Fibroblast of the conjunctiva (primary cell): Measurements from ENCODE around the gene NAA15.
"Not testable (repeated sequence)": the region's sequence is repeated elsewhere in the genome, so short reads cannot be mapped to it uniquely, and the experiment has no call there.

Source experiments
- DNase-seq: peaks from one replicate; pipeline ENCODE4 v3.0.0-alpha.2; 2010; ENCODE audit warnings: low read depth

The NAA15 gene

DNA sequence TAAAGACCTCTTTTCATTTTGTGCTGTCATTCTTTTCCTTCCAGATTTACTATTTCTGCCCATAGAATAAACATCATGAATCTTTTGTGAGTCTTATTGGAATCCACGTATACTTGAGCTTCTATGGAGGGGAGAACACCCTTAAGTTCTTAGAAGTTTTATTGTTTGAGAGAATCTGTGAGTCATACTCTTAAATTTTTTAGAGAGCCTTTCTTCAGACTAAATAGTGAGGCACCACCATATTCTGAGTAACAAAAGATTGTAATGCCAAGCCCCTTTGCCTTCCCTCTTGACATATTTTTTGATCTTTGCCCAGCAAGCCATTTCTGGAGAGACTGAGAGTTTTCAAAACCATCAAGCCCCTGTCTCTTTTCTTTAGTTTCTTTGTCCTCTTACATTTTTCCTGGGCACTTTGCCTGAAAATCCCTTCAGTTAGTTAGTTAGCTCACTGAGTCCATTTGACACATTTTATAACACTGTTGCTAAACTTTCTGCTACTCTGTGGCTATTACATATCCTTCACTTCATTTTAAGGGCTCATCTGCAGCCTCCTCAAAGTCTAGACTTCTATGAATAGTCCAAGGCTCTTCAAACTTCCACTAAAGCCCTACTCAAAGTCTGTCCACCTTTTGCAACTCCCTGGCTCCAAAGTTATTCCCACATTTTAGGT, 66.3 kb downstream of the NAA15 start:
- DNase-seq: no peak

DNA sequence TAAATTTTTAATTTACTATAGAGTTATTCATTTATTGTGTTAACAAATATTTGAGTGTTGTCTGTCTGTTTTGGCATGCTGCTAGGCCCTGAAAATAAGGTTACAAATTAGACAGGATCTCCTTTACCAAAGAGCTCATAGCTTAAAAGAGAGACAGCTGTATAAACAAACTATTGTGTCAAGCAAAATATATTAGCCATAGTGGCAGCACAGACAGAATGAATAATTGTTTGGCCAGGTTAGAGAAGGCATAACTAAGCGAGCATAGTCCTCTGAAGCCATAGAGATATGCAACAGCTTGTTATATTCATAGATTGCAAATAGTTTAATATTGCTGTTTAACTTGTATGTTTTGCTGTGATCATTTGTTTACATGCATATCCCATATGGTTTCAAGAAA, 67.7 kb downstream of the NAA15 start:
- peak; percentile 6 for DNase-seq

DNA sequence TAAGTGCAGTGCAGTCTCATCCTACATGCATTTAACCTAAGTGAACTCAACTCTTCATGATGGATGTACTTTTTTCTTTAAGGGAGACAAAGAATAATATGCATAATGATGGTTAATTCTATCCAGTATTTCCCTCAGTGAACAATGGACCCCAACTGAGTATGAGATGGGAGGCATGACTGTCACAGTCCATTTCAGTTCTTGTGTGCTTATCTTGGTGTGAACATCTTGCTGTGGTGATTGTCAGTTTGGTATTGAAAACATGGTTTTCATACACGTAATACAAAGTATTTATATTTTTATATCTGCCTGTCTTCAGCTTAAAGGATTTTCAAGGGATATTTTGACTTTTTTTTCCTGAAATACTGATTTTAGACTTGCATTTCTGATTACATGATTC, 72.9 kb downstream of the NAA15 start:
- no peak for DNase-seq

DNA sequence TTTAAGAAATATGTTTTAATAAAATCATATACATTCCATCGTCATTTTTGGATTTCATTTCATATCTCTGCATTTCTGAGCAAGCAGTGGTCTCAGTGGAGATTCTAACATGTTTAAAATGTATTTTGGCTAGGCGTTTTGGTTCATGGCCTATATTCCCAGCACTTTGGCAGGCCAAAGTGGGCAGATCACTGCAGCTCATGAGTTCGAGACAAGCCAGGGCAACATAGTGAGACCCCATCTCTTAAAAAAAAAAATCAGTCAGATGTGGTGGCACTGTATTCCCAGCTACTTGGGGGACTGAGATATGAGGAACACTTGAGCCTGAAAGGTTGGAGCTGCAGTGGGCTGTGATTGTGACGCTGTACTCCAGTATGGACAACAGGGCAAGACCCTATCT, 85.1 kb downstream of the NAA15 start:
- DNase-seq: no peak

DNA sequence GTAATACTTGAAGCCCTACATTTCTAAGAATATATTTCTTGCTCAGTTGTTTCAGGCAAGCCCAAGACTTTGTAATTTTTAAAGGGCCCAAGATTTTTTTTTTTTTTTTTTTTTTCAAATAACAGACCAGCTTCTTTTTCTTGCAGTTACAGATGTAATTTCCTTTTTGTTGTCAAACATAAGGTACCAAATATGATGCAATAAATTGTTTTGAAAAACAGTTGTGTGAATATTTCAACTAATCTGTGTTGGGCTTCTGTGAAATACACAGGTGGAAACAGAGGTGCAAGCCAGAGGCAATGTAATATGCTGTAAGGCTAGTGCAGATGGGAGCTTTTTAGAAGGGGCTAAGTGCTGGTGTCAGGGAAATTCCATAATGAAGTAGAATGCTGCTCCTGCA, 87.8 kb downstream of the NAA15 start:
- no peak for DNase-seq

DNA sequence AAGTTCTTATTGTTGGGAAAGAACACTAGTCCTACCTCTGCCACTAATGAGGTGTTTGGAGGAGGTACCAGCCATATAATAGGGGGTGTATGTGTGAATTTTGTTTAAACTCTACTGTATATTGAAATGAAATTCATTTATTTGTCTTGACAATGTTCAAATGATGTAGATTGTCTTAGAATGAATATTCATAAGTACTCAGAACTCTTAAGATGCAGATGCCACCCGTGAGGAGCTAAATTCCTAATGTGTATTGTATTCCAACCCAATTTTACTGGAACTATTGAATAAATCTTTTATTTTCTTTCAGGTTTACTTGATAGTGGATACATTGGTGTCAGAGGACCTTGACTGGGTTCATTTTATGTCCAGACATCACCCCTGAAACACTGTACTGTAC, 88.7 kb downstream of the NAA15 start:
- DNase-seq: no peak

DNA sequence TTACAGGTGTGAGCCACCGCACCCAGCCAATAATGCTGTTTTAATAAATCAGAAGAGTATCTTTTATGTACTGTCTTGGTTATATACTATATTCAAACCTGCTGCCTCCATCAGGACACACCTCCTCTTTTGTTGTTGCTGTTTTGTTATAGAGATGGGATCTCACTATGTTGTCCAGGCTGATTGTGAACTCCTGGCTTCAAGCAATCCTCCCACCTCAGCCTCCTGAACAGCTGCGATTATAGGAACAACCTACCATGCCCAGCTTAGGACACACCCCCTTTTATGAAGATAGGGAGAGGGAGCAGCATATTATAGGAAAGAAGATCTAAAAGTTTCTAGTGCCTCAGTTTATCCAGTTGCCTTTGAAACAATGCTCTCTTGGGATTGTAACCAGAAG, 90.4 kb downstream of the NAA15 start:
- no peak for DNase-seq

DNA sequence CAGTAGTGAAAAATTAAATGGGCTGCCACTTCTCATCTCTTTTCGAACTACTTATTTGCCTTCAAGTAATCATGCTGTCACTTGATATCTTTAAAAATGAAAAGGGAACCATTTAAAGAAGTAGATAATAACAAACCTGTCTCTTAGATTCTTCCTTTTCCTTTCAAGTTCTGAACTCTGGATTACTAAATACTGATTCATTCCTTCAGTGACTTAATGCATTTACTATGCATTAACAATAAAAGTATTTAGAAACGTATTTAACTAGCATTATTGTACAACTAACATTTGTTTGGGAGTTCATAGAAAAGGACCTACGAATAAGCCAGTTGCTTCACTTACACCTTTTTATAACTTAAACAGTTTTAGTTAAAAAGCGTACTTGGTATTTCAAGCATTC, 91.5 kb downstream of the NAA15 start:
- no peak for DNase-seq

DNA sequence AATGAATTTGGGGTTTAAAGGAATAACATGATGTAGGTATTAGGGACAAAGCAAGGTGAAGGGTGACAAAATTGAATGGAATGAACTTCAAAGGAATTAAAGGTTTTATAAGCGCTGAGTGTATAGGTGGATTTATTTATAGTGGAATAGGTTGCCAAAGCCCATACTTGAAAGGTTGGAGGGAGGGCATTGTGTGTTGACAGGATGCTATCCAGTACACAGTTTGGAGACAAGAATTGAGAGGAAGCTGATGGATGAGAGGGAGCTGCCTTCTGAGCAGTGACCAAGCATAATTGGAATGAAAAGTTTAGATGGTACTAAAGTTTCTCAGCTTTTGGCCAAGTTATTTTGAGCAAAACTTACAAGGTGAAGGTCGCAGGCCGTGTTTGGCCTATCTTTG, 100.1 kb downstream of the NAA15 start:
- no peak for DNase-seq

DNA sequence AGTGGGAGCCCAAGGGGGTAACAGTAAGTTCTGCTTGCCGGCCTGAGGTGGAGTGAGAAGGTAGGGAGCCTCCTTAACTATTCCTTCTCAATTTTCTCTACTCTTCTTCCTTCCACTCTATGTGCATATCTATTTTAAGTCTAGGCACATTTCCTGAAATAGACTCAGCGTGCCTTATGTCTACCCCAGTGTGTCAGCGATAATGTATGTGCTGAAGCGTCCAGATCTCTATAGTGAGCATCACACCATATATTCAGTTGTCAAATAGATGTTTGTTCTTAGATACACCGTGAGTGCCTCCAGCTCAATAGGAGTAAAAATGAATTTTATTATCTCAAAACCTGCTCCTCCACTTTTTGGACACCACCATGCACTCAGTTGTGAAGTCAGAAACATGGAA, 101.1 kb downstream of the NAA15 start:
- no peak for DNase-seq

DNA sequence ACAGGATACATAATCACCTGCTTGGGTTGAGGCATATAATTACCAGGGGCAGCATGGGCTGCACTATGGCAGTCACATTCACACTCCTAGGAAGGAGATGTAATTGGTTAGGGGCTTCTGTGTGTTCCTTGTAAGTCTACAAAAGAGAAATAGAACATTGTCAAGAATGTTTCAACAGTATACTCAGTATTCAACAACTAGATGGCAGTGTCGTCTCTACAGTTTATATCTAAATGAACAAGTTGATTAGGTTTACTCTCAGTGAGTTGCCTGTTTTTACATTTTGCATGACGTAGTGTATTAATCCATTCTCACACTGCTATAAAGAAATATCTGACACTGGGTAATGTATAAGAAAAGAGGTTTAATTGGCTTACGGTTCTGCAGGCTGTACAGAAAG, 102.2 kb downstream of the NAA15 start:
- DNase-seq: no peak

DNA sequence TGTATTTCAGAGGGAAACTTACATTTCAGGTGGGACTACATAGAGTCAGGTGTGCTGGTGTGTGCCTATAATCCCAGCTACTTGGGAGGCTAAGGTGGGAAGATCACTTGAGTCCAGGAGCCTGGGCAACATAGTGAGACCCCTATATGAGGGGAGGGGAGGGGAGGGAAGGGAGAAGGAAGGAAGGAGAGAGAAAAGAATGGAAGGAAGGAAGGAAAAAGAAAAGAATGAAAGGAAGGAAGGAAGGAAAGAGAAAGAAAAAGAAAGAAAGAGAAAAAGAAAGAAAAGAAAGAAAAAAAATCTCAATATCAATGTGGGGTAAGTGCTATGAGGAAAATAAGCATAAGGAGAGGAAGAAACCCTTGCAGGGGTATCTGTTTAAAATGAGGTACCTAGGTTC, 109.0 kb downstream of the NAA15 start:
- no peak for DNase-seq

DNA sequence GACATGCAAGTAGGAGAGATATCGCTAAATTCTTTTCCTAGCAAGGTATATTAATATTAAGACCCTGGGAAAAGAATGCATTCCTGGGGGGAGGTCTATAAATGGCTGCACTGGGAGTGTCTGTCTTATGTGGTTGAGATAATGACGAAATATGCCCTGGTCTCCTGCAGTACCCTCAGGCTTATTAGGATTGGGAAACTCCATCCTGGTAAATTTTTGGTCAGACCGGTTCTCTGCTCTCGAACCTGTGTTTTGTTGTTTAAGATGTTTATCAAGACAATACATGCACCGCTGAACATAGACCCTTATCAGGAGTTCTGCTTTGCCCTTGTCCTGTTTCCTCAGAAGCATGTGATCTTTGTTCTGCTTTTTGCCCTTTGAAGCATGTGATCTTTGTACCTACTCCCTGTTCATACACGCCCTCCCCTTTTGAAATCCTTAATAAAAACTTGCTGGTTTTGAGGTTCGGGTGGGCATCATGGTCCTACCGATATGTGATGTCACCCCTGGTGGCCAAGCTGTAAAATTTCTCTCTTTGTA, 113.4 kb downstream of the NAA15 start:
- DNase-seq: not testable (repeated sequence)

DNA sequence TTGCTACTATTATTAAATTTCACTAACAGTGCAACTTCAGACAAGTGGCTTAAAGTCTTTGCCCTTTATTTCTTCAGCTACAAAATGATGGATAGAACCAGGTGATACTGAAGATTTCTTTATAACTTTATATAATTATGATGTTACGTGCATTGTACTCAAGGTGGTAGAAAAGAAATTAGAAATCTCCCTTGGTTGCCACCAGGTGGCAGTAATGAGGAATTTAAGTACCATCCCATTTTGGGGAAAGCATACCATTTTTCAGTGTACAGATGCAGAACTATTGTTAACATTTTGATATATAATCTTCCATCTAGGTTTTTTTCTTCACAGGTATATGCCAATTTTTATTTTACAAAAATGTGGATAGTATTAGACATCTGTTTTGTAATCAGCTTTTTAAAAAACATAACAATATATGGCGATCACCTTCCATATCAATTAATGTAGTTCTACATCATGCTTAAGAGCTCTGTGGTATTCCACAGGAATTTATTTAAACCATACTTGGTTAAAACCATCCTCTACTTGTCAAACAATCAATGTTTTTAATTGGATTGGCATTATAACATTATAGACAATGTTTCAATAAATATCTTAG, 114.9 kb downstream of the NAA15 start:
- peak; percentile 36 for DNase-seq

DNA sequence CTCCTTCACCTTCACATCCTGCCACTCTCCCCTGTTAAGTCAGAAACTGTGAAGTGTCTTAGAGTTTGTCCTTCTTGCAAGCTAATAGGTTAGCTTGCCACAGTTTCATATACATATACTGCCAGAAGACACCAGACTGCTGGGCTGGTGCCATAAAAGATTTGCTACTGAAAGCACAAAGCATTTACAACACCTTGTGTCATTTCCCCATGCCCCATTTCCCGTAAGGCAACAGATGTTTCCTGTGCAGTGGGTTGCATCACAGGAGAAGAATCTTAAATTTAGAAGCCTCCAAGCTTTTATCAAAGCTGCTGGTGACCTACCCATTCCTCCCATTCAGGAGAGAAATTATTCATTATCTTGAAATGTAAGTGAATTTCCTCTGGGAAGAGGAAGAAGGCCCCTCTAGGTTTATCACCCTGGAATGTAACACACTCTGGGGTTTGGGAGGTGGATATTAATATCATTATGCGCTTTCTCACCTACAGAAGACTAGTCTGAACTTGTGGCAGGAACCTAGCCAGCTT, 118.1 kb downstream of the NAA15 start:
- peak; percentile 10 for DNase-seq

DNA sequence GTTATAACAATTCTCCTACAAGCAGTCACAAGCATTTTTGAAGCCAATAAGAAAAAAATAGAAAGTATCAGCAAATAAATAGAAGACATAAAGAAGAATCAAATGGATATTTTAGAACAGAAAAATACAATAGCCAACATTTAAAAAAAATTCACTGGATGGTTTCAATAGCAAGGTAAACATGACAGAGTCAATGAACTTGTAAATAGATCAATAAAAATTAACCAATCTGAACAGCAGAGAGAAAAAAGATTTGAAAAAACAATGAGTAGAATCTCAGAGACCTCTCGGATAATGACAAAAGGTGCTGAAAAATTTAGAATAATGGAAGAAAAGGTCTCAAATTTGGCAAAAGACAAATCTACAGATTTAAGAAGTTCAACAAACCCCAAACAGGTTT, 119.3 kb downstream of the NAA15 start:
- DNase-seq: no peak

DNA sequence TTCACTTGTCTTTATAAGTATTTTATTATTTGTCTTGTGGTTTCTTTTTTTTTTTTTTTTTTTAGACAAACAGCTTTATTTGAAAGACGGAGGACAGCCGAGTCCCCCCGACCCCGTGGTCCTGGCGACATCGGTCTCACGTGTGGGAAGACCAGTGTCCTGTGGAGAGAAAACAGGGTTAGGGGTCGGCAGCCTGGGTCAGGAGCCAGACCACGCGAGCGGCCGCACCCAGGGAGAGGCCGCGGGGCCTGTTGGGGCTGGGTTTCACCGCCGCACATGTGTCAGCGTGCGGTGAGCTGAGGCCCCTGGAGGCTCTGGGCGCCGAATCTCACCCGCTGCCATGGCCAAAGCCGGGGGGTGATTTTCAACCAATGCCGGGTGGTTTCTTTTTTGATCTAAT, 134.8 kb downstream of the NAA15 start:
- no peak for DNase-seq

DNA sequence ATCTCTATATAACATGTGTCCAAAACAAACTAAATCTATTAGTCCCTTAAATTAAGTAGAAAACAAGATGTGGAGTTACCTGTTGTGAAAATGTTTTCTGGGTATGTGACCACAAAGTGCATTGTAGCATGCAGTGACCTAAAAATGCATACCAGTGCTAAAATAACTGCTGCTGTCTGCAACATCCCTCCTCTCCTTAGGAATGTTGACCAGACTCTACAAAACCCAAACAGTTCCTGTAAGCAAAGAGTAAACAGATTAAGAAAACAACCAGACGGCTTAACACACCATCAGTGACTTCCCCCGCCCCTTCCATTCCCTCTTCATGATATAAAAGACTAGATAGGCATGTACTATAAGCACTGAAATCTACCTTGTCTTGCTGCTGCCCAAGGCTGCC, 136.8 kb downstream of the NAA15 start:
- no peak for DNase-seq

DNA sequence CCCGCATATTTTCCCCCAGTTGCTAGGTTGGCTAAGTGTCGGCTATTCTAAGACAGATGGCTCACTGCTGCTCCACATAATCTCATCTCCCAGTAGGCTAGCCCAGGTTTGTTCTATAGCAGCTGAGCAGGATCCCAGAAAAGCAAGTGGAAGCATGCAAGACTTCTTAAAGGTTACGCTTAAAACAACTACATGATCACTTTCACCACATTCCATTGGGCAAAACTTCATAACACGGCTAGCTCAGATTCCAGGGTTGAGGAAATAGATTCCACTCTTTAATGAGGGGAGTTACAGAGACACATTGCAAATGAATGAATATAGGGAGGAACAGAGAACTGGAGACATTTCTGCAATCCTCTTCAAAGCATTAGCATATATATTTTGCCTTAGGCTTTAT, 139.7 kb downstream of the NAA15 start:
- no peak for DNase-seq

DNA sequence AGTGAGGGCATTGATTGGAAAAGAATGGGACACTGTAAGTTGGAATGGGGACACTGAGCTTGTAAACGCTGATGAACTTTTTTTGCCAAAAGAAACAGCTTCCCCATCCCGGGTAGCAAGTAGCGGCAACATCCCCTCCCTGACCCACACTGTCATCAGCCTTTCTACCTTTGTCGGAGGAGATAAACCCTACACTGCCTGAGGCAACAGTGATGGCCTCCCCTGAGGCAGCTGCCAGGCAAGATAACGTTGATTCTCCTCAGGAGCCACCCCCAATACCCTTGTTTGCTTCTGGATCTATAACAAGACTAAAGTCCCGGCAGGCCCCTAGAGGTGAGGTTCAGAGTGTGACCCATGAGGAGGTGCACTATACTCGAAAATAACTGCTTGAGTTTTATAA, 142.4 kb downstream of the NAA15 start:
- DNase-seq: no peak

DNA sequence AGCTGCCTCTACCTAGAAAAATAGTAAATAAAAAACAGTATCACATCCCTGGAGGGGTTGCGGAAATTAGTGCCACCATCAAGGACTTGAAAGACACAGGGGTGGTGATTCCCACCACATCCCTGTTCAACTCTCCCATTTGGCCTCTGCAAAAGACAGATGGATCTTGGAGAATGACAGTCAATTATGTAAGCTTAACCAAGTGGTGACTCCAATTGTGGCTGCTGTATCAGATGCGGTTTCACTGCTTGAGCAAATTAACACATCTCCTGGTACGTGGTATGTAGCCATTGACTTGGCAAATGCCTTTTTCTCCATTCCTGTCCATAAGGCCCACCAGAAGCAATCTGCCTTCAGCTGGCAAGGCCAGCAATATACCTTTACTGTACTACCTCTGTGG, 143.6 kb downstream of the NAA15 start:
- not testable (repeated sequence) for DNase-seq

DNA sequence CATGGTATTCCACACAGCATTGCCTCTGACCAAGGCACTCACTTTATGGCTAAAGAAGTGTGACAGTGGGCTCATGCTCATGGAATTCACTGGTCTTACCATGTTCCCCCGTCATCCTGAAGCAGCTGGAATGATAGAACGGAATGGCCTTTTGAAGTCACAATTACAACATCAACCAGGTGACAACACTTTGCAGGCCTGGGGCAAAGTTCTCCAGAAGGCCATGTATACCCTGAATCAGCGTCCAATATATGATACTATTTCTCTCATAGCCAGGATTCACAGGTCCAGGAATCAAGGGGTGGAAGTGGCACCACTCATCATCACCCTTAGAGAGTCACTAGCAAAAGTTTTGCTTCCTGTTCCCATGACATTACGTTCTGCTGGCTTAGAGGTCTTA, 145.8 kb downstream of the NAA15 start:
- DNase-seq: not testable (repeated sequence)

DNA sequence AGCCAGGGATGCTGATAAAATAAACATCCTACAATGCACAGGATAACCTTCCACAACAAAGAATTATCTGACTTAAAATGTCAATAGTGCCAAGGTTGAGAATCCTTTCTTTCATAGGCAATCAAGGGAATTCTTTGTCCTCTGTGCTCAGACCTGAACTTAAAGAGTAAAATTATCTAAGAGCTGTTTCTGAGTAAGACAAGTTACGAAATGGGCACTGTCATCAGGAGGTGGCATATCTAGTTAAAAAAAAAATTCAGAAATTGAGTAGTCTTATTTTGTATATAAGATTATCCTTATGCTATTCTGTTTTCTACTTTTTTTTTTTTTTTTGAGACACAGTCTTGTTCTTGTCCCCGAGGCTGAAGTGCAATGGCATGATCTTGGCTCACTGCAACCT, 149.3 kb downstream of the NAA15 start:
- DNase-seq: no peak

DNA sequence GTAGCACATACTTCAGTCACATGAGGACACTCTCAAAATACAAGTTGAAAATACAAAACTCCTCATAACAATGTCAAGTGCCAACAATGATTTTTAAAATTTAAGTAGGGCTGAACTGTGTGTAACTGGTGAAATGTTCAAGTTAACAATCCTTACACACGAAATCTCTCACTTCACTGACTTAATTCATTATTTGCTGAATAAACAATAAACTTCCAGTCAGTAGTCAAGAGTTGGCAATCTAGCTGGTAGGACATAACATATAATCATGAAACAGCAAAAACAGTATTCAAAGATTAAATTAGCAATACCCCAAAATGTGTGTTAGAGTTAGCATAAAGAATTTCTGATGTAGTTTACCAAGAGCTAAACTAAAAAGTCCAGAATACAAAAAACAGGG, 150.7 kb downstream of the NAA15 start:
- DNase-seq: no peak
